ENCODE measurements around the gene OR2A12.

DNA sequence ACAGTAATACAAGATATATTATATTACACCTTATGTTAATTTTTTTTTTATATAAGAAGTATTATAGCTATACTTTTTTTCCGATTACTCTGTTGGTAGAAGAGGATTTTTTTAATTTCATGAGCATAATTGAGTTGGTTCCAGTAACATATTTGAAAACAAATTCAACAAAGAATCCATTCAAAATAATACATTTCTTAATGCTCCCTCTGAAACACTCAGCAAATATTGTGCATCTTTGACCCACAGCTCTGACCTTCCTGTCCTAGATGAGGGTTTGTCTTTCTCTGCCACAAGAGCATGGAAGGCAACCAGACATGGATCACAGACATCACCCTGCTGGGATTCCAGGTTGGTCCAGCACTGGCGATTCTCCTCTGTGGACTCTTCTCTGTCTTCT is 23.2 kb downstream of the OR2A12 start, which contains the start of gene OR2A2:
- TF ChIP-seq EP300 (IDR thresholded peaks at IDR 0.05) (no peak), POLR2A (IDR thresholded peaks at IDR 0.05) (no peak)

Measured in tibial nerve (tissue), 3 donors.